ENCODE results near the gene HMGXB3.
"Not testable (repeated sequence)": the region's sequence is repeated elsewhere in the genome, so short reads cannot be mapped to it uniquely, and the experiment has no call there.

Gene HMGXB3

GRCh38 chr5:150045549-150045948 is 45.0 kb downstream of the HMGXB3 start:
- TF ChIP-seq ZFX (IDR thresholded peaks at IDR 0.05; ENCODE audit: borderline replicate concordance) (no peak), CTCF (IDR thresholded peaks at IDR 0.05) (0 out of 2 replicates have a peak, but pooled peaks have one; percentile 15)
- no peak overlapping the region for H3K27ac ChIP-seq

GRCh38 chr5:150046031-150046430 is 45.5 kb downstream of the HMGXB3 start:
- no peak overlapping the region for H3K27ac ChIP-seq
- TF ChIP-seq CTCF (IDR thresholded peaks at IDR 0.05) (no peak), ZFX (IDR thresholded peaks at IDR 0.05; ENCODE audit: borderline replicate concordance) (no peak)

GRCh38 chr5:150050172-150050811 is 49.8 kb downstream of the HMGXB3 start:
- H3K27ac ChIP-seq, result not testable (repeated sequence)

- no peak for TF ChIP-seq CTCF (IDR thresholded peaks at IDR 0.05)
- no peak overlapping the region for H3K27ac ChIP-seq
Observed at GRCh38 chr5:150051657-150052195, 51.2 kb downstream of the HMGXB3 start.

GRCh38 chr5:150052226-150052955 is 51.9 kb downstream of the HMGXB3 start:
- H3K27ac ChIP-seq, result no peak overlapping the region
- TF ChIP-seq ZFX (IDR thresholded peaks at IDR 0.05; ENCODE audit: borderline replicate concordance), result no peak
- no peak for TF ChIP-seq CTCF (IDR thresholded peaks at IDR 0.05)

- no peak overlapping the region for H3K27ac ChIP-seq
- TF ChIP-seq CTCF (IDR thresholded peaks at IDR 0.05), result no peak
- no peak for TF ChIP-seq ZFX (IDR thresholded peaks at IDR 0.05; ENCODE audit: borderline replicate concordance)
Observed at GRCh38 chr5:150052956-150053712, 52.6 kb downstream of the HMGXB3 start.

- no peak for TF ChIP-seq ZFX (IDR thresholded peaks at IDR 0.05; ENCODE audit: borderline replicate concordance)
- no peak for TF ChIP-seq CTCF (IDR thresholded peaks at IDR 0.05)
- no peak overlapping the region for H3K27ac ChIP-seq
Observed at GRCh38 chr5:150053713-150054392, 53.3 kb downstream of the HMGXB3 start.

All from 22Rv1 (cell line).